HCT116 (cell line): ENCODE measurements around the gene ATP2B1. TPM values are rescaled to one million over a fixed set of nuclear protein-coding genes. Genes with fewer than 3 reads are reported as not detected.

ENCODE experiments used
- ATAC-seq: fragments of 200-7000 bp; cut with Tn5 transposase; 2 replicates; pipeline ENCODE4 v1.9.1; 2020; ENCODE audit warnings: mild to moderate bottlenecking, moderate library complexity
- BruUV-seq: library from RNA; stranded (reverse); fragments of 400-500 nt; replicated peaks from 2 replicates; lab custom pipeline; 2021; lab: Mats Ljungman, UMichigan
- CTCF ChIA-PET: fragments of 300-600 bp; sonication (Branson Sonifier 250); formaldehyde crosslinking; loops from one replicate; lab custom pipeline; 2021; ENCODE audit warnings: antibody characterized with exemption; lab: Charles Lee
- POLR2A ChIA-PET: fragments of 300-600, 350-600 bp; sonication (Branson Sonifier 250); formaldehyde crosslinking; loops from one replicate; lab custom pipeline; 2021; ENCODE audit warnings: antibody characterized with exemption; lab: Charles Lee
- RAD21 ChIA-PET, 2 experiments: fragments of 300-600 bp; sonication (Branson Sonifier 250); formaldehyde crosslinking; loops; one replicate each; lab custom pipeline; 2023; ENCODE audit warnings: low total read pairs in 2 of 2; ENCODE audit not compliant: uncharacterized antibody in 2 of 2, unreplicated experiment in 2 of 2, low non-redundant PET in 1 of 2; lab: Charles Lee
- DNase-seq: peaks from one replicate; pipeline ENCODE4 v3.0.0-alpha.2; 2010; ENCODE audit warnings: low read depth, low spot score
- H2AFZ ChIP-seq: fragments of 200-600 bp; shearing (Covaris generic), sonication (generic); 2 replicates; pipeline ENCODE4 v1.6.1; 2017; ENCODE audit warnings: low read depth, mixed run types, mixed read lengths, antibody characterized with exemption, low read length; ENCODE audit not compliant: poor library complexity, severe bottlenecking
- H3K27ac ChIP-seq: 2 replicates; pipeline ENCODE4 v1.5.1; 2012; ENCODE audit warnings: low read depth, low read length
- H3K27me3 ChIP-seq: fragments of 200-600 bp; sonication (generic); 2 replicates; pipeline ENCODE4 v1.6.1; 2016; ENCODE audit warnings: mixed run types, low read length, mixed read lengths; ENCODE audit not compliant: insufficient read depth
- H3K36me3 ChIP-seq, 2 experiments: fragments of 200-500 bp in 1 of 2; fragments of 200-600 bp in 1 of 2; sonication (Bioruptor generic) in 1 of 2; sonication (generic) in 1 of 2; 2 replicates each; pipeline versions ENCODE4 v1.5.1 to v1.6.1; 2014 to 2016; ENCODE audit warnings: low read length in 2 of 2, inconsistent platforms in 1 of 2, mixed read lengths in 1 of 2, mixed run types in 1 of 2; ENCODE audit not compliant: insufficient read depth in 2 of 2, control insufficient read depth in 1 of 2
- H3K4me1 ChIP-seq, 2 experiments: fragments of 200-600 bp in 1 of 2; sonication (generic) in 1 of 2; 2 replicates each; pipeline versions ENCODE4 v1.5.1 to v1.6.1; 2012 to 2017; ENCODE audit warnings: low read length in 2 of 2, inconsistent platforms in 1 of 2, mild to moderate bottlenecking in 1 of 2, mixed read lengths in 1 of 2, mixed run types in 1 of 2, moderate library complexity in 1 of 2; ENCODE audit not compliant: insufficient read depth in 2 of 2, control insufficient read depth in 1 of 2
- H3K4me2 ChIP-seq: fragments of 200-600 bp; sonication (generic); 2 replicates; pipeline ENCODE4 v1.6.1; 2017; ENCODE audit warnings: mixed run types, low read length, mixed read lengths
- H3K4me3 ChIP-seq, 2 experiments: fragments of 200-600 bp in 1 of 2; sonication (generic) in 1 of 2; replicated peaks in 1 of 2; 2 replicates each; pipeline ENCODE4 v1.5.1; 2011 to 2016; ENCODE audit warnings: low read length in 2 of 2, control low read depth in 1 of 2, low read depth in 1 of 2, mild to moderate bottlenecking in 1 of 2, mixed read lengths in 1 of 2, mixed run types in 1 of 2
- H3K79me2 ChIP-seq: fragments of 200-600 bp; sonication (generic); 2 replicates; pipeline ENCODE4 v1.6.1; 2017; ENCODE audit warnings: mild to moderate bottlenecking, mixed run types, low read length, moderate library complexity, mixed read lengths; ENCODE audit not compliant: insufficient read depth
- H3K9ac ChIP-seq: fragments of 200-600 bp; sonication (generic); 2 replicates; pipeline ENCODE4 v1.6.1; 2016; ENCODE audit warnings: low read length, mixed read lengths
- H3K9me2 ChIP-seq: fragments of 200-600 bp; sonication (generic), shearing (Covaris generic); 2 replicates; pipeline ENCODE4 v1.6.1; 2017; ENCODE audit warnings: mixed run types, mild to moderate bottlenecking, moderate library complexity; ENCODE audit not compliant: insufficient read depth
- H3K9me3 ChIP-seq, 2 experiments: fragments of 200-500 bp in 1 of 2; fragments of 200-600 bp in 1 of 2; sonication (Bioruptor generic) in 1 of 2; sonication (generic) in 1 of 2; 2 replicates each; pipeline ENCODE4 v1.6.1; 2014 to 2017; ENCODE audit warnings: low read length in 2 of 2, mixed read lengths in 2 of 2, inconsistent platforms in 1 of 2, low read depth in 1 of 2, mild to moderate bottlenecking in 1 of 2, mixed run types in 1 of 2, moderate library complexity in 1 of 2; ENCODE audit not compliant: control insufficient read depth in 1 of 2, insufficient read depth in 1 of 2
- H4K20me1 ChIP-seq: fragments of 200-600 bp; sonication (generic), shearing (Covaris generic); 2 replicates; pipeline ENCODE4 v1.6.1; 2017; ENCODE audit warnings: mixed run types, mild to moderate bottlenecking, moderate library complexity; ENCODE audit not compliant: insufficient read depth
- CEBPB ChIP-seq: IDR thresholded peaks from 2 replicates; pipeline ENCODE4 v1.6.1; 2012; ENCODE audit warnings: low read depth
- EGR1 ChIP-seq: IDR thresholded peaks from 2 replicates; pipeline ENCODE4 v1.6.1; 2012; ENCODE audit warnings: low read depth
- ELF1 ChIP-seq: IDR thresholded peaks from 2 replicates; pipeline ENCODE4 v1.6.1; 2012; ENCODE audit warnings: low read depth, borderline replicate concordance
- EZH2phosphoT487 ChIP-seq: fragments of 200-600 bp; IDR thresholded peaks from 2 replicates; pipeline ENCODE4 v1.6.1; 2018; ENCODE audit warnings: antibody characterized with exemption, borderline replicate concordance
- POLR2A ChIP-seq: IDR thresholded peaks from 2 replicates; pipeline ENCODE4 v1.7.0; 2011; ENCODE audit warnings: borderline replicate concordance; ENCODE audit not compliant: insufficient read depth, insufficient read length; ENCODE audit errors: extremely low read depth
- SIN3A ChIP-seq: IDR thresholded peaks from 2 replicates; pipeline ENCODE4 v1.6.1; 2012; ENCODE audit warnings: low read depth
- SP1 ChIP-seq: IDR thresholded peaks from 2 replicates; pipeline ENCODE4 v1.6.1; 2012; ENCODE audit warnings: low read depth
- TCF7L2 ChIP-seq: IDR thresholded peaks from 2 replicates; pipeline ENCODE4 v1.7.0; 2011; ENCODE audit warnings: borderline replicate concordance, inconsistent platforms; ENCODE audit not compliant: insufficient read depth, insufficient read length; ENCODE audit errors: extremely low read depth
- ZNF274 ChIP-seq: fragments of 200-500 bp; sonication (Bioruptor generic); IDR thresholded peaks from 2 replicates; pipeline ENCODE4 v1.6.1; 2014; ENCODE audit warnings: mild to moderate bottlenecking, low read depth, low read length, inconsistent platforms
- intact Hi-C: fragments of 100-400 bp; cut with micrococcal nuclease; formaldehyde crosslinking; loops from 2 replicates; pipeline ENCODE4 v1.10.0; 2022
- total RNA-seq: library from RNA; stranded (reverse); gene quantifications from one replicate; pipeline ENCODE4 v1.2.1, GENCODE V29; 2021; ENCODE audit not compliant: unreplicated experiment
- TF ChIP-seq, protein P1 (sequence below): IDR thresholded peaks from 2 replicates; pipeline ENCODE4 v1.6.1; 2012; ENCODE audit warnings: low read depth
- TF ChIP-seq, protein P2 (sequence below): IDR thresholded peaks from 2 replicates; pipeline ENCODE4 v1.6.1; 2012

ATP2B1 gene
- total RNA-seq, 1 experiment from 2014 or later: 62.4 TPM

DNA sequence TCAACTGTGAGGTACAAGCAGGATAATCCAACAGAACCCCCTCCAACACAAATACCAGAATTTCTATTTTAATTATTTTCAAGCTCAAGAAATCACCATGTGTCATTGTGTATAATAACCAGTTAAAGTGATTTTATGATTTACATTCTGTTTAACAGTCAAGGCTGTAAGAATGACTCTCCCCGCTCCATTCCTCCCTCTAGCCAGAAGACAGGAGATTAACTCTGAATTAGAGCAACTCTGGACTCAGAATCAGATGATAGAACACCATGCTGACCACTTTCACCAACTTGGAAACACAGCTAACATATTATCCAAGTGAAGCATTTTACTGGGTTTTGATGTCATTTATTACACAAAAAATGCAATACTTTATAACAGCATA, 71.9 kb downstream of the ATP2B1 start:
- Histone ChIP-seq H3K9me2 (no peaks in the 10 kb centered on the region), H2AFZ (no peak overlapping the region), H4K20me1 (no peaks in the 10 kb centered on the region), H3K27ac (no peak overlapping the region), H3K27me3 (no peaks in the 10 kb centered on the region), H3K36me3 (peaks cover 2 to 4% of the 10 kb centered on the region in 2 experiments; a peak in 1 of 4 replicates), H3K4me3 (no peak overlapping the region), H3K4me2 (no peak overlapping the region), H3K79me2 (peaks cover 3% of the 10 kb centered on the region; the same call in 1 of the 2 replicates), H3K9me3 (no peaks in the 10 kb centered on the region), H3K4me1 (no peaks in the 10 kb centered on the region), H3K9ac (no peak overlapping the region)
- CTCF ChIA-PET: no interaction called here
- POLR2A ChIA-PET: interaction anchor here (1.0 kb wide), 1 partner anchor 16 kb away, joined by 3 read pairs; no protein-coding TSS in a partner anchor
- no TSS peak for BruUV-seq
- DNase-seq: no peak
- intact Hi-C loops: no loop called here
- ATAC-seq: no peak
- TF ChIP-seq, protein P1, sequence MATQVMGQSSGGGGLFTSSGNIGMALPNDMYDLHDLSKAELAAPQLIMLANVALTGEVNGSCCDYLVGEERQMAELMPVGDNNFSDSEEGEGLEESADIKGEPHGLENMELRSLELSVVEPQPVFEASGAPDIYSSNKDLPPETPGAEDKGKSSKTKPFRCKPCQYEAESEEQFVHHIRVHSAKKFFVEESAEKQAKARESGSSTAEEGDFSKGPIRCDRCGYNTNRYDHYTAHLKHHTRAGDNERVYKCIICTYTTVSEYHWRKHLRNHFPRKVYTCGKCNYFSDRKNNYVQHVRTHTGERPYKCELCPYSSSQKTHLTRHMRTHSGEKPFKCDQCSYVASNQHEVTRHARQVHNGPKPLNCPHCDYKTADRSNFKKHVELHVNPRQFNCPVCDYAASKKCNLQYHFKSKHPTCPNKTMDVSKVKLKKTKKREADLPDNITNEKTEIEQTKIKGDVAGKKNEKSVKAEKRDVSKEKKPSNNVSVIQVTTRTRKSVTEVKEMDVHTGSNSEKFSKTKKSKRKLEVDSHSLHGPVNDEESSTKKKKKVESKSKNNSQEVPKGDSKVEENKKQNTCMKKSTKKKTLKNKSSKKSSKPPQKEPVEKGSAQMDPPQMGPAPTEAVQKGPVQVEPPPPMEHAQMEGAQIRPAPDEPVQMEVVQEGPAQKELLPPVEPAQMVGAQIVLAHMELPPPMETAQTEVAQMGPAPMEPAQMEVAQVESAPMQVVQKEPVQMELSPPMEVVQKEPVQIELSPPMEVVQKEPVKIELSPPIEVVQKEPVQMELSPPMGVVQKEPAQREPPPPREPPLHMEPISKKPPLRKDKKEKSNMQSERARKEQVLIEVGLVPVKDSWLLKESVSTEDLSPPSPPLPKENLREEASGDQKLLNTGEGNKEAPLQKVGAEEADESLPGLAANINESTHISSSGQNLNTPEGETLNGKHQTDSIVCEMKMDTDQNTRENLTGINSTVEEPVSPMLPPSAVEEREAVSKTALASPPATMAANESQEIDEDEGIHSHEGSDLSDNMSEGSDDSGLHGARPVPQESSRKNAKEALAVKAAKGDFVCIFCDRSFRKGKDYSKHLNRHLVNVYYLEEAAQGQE: no peak
- TF ChIP-seq ZNF274 (no peak), SP1 (no peak), EZH2phosphoT487 (no peak), TCF7L2 (no peak), ELF1 (no peak), EGR1 (no peak), POLR2A (no peak), CEBPB (no peak), SIN3A (no peak)
- TF ChIP-seq, protein P2, sequence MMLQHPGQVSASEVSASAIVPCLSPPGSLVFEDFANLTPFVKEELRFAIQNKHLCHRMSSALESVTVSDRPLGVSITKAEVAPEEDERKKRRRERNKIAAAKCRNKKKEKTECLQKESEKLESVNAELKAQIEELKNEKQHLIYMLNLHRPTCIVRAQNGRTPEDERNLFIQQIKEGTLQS: no peak
- RAD21 ChIA-PET: no interaction called here
